ENCODE data around the gene TMEM9. TPM values are rescaled to one million over a fixed set of nuclear protein-coding genes. Genes with fewer than 3 reads are reported as not detected.

The TMEM9 gene
- total and polyA plus RNA-seq, 9 of the 15 experiments (the other 6 are each of a cell fraction or from before 2014, with no cell fraction given): 30.4 to 107 (median 67.6) TPM

DNA sequence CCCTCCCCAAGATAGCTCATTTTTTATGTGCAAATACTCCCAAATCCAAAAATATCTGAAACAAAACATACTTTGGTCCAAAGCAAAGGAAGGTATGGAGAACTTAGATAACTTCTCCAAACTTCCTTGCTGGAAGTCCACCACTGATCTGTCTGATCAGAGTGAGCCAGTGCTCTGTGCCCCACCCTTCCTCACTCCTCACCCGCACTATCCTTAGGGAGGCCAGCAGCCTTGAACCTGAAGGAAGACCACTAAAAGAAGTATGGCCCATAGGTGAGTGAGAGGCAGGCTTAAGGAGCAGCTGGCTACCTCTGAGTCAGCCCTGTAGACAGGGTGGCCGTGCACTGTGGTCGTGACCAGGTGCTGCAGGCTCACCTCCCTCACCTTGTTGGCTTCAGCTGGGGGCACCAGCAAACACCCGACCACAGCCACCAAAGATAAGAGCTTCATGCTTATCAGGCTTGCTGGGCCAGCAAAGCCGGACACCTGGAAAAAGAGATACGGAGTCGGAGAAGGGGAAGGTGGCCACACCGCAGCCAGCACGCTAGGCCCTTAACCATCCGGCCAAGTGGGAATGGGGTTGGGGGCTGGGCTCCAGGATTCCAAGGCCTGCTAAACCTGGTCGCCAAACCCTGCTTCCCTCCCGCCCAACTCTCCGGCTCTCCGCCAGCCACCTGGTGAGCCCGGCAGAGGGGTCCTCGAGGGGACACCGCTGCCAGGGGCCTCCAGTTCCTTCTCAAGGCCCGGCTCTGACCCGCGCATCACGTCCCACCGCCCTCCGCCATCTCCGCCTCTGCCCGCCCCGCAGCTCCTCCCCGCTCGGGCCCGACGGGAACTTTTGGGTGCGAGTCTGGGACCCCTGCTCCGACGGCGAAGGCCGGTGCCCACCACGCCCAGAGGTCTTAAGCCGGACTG, 543 bp downstream of the TMEM9 start (continued):
- TF ChIP-seq SIN3A (IDR thresholded peaks at IDR 0.05; ENCODE audit: borderline replicate concordance in 2 of 2, control insufficient read depth in 1 of 2, low read depth in 2 of 2, low read length in 2 of 2) (peak in 1 of 2 experiments; percentile 29; a peak in 1 of 4 replicates), GABPB2 (CRISPR knock-in tag; conservative IDR thresholded peaks at IDR 0.05) (no peak), ZC3H11A (IDR thresholded peaks at IDR 0.05; ENCODE audit: low read depth, low read length) (no peak), HEY1 (CRISPR knock-in tag; IDR thresholded peaks at IDR 0.05; ENCODE audit: borderline replicate concordance) (no peak), CBX2 (IDR thresholded peaks at IDR 0.05; ENCODE audit: insufficient read depth, low read length, poor library complexity, severe bottlenecking) (no peak), ZNF589 (CRISPR knock-in tag; IDR thresholded peaks at IDR 0.05; ENCODE audit: low read depth) (no peak), TCF7 (IDR thresholded peaks at IDR 0.05; ENCODE audit: borderline replicate concordance) (0 out of 2 replicates have a peak, but pooled peaks have one; percentile 32), ZFP30 (CRISPR knock-in tag; IDR thresholded peaks at IDR 0.05; ENCODE audit: borderline replicate concordance) (no peak), HSF4 (CRISPR knock-in tag; IDR thresholded peaks at IDR 0.05; ENCODE audit: borderline replicate concordance) (no peak), ZNF280B (CRISPR knock-in tag; IDR thresholded peaks at IDR 0.05) (no peak), KLF16 (IDR thresholded peaks at IDR 0.05) (peak; percentile 96), FOS (IDR thresholded peaks at IDR 0.05; ENCODE audit: extremely low read depth, insufficient read length) (no peak), CEBPZ (IDR thresholded peaks at IDR 0.05; ENCODE audit: borderline replicate concordance, low read depth, low read length) (no peak), PTBP1 (IDR thresholded peaks at IDR 0.05; ENCODE audit: low read depth, low read length) (no peak), YBX1 (IDR thresholded peaks at IDR 0.05) (no peak), MAFK (IDR thresholded peaks at IDR 0.05; ENCODE audit: low read length) (no peak), HCFC1 (IDR thresholded peaks at IDR 0.05; ENCODE audit: low read depth, low read length) (no peak)
- TF ChIP-seq, protein P1, sequence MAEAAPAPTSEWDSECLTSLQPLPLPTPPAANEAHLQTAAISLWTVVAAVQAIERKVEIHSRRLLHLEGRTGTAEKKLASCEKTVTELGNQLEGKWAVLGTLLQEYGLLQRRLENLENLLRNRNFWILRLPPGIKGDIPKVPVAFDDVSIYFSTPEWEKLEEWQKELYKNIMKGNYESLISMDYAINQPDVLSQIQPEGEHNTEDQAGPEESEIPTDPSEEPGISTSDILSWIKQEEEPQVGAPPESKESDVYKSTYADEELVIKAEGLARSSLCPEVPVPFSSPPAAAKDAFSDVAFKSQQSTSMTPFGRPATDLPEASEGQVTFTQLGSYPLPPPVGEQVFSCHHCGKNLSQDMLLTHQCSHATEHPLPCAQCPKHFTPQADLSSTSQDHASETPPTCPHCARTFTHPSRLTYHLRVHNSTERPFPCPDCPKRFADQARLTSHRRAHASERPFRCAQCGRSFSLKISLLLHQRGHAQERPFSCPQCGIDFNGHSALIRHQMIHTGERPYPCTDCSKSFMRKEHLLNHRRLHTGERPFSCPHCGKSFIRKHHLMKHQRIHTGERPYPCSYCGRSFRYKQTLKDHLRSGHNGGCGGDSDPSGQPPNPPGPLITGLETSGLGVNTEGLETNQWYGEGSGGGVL (CRISPR knock-in tag; IDR thresholded peaks at IDR 0.05): no peak
- TF ChIP-seq, protein P2, sequence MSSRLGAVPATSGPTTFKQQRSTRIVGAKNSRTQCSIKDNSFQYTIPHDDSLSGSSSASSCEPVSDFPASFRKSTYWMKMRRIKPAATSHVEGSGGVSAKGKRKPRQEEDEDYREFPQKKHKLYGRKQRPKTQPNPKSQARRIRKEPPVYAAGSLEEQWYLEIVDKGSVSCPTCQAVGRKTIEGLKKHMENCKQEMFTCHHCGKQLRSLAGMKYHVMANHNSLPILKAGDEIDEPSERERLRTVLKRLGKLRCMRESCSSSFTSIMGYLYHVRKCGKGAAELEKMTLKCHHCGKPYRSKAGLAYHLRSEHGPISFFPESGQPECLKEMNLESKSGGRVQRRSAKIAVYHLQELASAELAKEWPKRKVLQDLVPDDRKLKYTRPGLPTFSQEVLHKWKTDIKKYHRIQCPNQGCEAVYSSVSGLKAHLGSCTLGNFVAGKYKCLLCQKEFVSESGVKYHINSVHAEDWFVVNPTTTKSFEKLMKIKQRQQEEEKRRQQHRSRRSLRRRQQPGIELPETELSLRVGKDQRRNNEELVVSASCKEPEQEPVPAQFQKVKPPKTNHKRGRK (tag; IDR thresholded peaks at IDR 0.05): no peak

Data from K562 (cell line).